ENCODE measurements around the gene ANKRD61.

ANKRD61 gene

DNA sequence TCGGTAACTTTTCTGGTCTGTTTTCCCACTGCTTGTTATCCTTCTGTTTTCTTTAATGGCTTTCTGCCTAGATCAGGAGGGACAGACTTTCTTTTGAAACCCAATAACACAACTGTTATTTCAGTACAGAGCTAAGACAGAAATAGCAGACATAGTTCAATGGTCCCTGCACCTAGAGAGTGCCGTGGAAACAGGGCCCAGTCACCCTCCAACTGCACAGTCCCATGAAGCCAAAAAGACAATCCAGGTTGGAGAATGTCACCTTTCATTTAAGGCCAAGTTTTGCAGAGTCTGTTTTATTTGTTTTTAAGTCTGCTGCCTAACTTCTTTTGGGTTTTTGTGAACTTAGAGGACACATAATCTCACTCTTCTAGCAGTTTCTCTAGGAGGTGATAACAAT, 19.6 kb upstream of the ANKRD61 start:
- Histone ChIP-seq H3K36me3 (replicated peaks) (peaks cover 15% of the 10 kb centered on the region), H3K4me3 (ENCODE audit: low read depth, low read length) (no peak overlapping the region), H3K27ac (no peak overlapping the region), H3K27me3 (replicated peaks) (no peaks in the 10 kb centered on the region)
- TF ChIP-seq, protein P1, sequence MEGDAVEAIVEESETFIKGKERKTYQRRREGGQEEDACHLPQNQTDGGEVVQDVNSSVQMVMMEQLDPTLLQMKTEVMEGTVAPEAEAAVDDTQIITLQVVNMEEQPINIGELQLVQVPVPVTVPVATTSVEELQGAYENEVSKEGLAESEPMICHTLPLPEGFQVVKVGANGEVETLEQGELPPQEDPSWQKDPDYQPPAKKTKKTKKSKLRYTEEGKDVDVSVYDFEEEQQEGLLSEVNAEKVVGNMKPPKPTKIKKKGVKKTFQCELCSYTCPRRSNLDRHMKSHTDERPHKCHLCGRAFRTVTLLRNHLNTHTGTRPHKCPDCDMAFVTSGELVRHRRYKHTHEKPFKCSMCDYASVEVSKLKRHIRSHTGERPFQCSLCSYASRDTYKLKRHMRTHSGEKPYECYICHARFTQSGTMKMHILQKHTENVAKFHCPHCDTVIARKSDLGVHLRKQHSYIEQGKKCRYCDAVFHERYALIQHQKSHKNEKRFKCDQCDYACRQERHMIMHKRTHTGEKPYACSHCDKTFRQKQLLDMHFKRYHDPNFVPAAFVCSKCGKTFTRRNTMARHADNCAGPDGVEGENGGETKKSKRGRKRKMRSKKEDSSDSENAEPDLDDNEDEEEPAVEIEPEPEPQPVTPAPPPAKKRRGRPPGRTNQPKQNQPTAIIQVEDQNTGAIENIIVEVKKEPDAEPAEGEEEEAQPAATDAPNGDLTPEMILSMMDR (IDR thresholded peaks at IDR 0.05; ENCODE audit: low read depth, low read length, missing control alignments): no peak
- in situ Hi-C loops (cut with HindIII; ENCODE audit: low pct_ligation_motif_present, low sequenced_read_pairs): no loop called here
- no peak for DNase-seq

DNA sequence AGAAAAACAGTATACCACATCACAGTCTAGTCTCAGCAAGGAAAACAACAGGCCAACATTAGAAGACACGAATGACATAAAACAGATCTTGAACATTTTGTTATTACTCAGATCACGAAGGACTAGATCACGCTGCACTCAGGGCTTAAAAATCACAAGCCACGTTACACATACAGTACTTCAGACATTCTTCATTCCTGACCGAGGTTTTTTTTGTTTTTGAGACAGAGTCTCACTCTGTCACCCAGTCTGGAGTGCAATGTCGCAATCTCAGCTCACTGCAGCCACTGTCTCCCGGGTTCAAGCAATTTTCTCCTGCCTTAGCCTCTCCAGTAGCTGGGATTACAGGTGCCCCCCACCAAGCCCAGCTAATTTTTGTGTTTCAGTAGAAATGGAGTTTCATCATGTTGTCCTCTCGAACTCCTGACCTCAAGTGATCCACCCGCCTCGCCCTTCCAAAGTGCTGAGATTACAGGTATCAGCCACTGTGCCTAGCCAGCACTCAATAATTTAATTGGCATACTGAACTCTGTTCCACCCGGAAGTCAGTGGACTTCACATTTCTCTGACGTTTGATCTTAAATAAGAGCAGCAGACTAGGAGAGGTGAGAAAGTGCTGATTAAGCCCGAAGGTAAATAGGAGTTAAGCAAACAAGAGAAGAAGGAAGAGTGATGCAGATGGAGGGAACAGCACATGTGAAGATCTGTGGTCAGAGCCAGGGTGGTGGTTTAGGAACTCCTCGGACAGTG, 18.6 kb upstream of the ANKRD61 start:
- Histone ChIP-seq H3K36me3 (replicated peaks) (peaks cover 23% of the 10 kb centered on the region), H3K27me3 (replicated peaks) (no peaks in the 10 kb centered on the region), H3K27ac (no peak overlapping the region), H3K4me3 (ENCODE audit: low read depth, low read length) (no peak overlapping the region)
- TF ChIP-seq, protein P1 (IDR thresholded peaks at IDR 0.05; ENCODE audit: low read depth, low read length, missing control alignments): no peak
- in situ Hi-C loops (cut with HindIII; ENCODE audit: low pct_ligation_motif_present, low sequenced_read_pairs): no loop called here
- peak; percentile 9 for DNase-seq

DNA sequence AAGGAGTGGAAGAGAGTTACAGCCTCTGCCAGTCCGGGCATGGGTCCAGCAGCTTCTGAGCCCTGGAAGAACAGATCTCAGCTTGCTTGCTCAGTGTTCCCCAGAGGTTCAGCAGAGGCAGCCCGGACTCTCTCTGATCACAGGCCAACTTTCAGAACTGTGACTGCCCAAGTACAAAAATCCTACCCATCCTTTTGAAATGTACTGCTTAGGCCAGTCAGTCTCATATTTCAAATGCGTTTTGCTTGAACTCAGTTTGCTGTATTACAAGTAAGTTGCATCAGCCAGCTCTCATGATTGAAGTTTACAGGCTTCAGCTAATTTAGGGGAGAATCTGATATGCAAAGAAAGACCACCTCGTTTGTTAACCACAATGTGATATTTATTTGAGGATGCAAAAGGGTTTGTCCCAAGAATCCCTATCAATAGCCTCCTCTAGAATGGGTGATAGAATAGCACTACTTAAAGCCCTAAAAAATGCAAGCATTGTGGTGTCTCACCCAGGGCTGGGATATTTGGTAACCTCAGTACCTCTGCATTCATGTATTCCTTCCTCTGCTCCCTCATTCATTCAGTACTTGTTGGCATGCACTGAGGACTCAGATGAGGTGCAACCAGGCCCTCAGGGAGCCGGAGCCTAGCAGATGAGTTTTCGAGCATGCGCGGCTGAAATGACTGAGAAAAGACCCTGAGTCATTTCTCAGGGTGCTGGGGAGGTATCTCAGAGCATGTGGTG, 15.1 kb upstream of the ANKRD61 start:
- Histone ChIP-seq H3K4me3 (ENCODE audit: low read depth, low read length) (no peak overlapping the region), H3K36me3 (replicated peaks) (peaks cover 55% of the 10 kb centered on the region), H3K27ac (peak overlapping the region; percentile 89), H3K27me3 (replicated peaks) (no peaks in the 10 kb centered on the region)
- peak; percentile 71 for DNase-seq
- in situ Hi-C loops (cut with HindIII; ENCODE audit: low pct_ligation_motif_present, low sequenced_read_pairs): no loop called here
- TF ChIP-seq, protein P1 (IDR thresholded peaks at IDR 0.05; ENCODE audit: low read depth, low read length, missing control alignments): no peak

DNA sequence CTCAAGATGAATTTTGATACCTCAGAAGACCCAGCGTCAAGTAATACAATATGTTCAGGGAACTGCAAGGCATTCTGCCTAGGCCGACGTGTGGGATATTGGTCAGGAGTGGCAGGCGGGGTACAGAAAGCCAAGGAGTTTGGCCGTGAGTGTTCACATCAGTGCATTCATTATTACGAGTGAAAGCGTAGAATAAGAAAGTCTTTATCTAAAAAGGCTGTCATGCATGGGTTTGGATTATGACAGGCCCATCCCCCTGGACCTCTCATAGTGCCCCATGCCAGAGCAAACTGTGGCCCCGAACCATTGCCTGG, 14.6 kb upstream of the ANKRD61 start:
- DNase-seq: no peak
- peaks cover 59% of the 10 kb centered on the region for H3K36me3 ChIP-seq (replicated peaks)
- no peak overlapping the region for H3K4me3 ChIP-seq (ENCODE audit: low read depth, low read length)
- no peaks in the 10 kb centered on the region for H3K27me3 ChIP-seq (replicated peaks)
- H3K27ac ChIP-seq: peak overlapping the region; percentile 89
- TF ChIP-seq, protein P1 (IDR thresholded peaks at IDR 0.05; ENCODE audit: low read depth, low read length, missing control alignments): no peak
- in situ Hi-C loops (cut with HindIII; ENCODE audit: low pct_ligation_motif_present, low sequenced_read_pairs): no loop called here

DNA sequence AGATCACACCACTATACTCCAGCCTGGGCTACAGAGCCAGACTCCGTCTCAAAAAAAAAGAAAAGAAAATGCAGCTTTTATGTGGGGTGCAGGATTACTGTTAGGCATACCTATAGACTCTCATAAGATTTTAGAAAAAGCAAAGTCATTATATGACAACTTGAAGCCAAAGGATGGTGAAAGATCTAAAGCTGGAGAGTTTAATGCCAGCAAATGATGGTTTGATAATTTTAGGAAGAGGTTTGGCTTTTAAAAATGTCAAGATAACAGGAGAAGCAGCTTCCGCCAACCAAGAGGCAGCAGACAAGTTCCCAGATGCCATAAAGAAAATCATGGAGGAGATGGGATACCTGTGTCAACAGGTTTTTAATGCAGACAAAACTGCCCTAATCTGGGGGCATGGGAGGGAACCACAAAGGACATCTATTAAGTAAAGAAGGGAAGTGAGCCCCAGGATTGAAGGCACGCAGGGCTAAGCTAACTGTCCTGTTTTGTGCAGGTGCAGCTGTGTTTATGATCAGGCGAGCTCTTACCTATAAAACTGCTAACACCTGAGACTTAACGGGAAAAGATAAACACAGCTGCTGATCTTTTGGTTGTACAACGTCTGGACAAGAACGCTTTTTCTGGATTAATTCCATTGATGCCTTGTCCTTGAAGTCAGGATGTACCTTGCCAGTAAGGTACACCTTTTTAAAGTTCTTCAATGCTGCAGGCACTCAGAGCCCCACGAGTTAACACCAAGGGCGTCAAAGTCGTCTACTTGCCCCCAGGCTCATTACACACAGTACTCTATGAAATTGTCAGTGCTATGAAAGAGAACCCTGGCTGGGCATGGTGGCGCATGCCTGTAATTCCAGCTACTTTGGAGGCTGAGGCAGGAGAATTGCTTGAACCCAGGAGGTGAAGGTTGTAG, 10.5 kb upstream of the ANKRD61 start:
- H3K27ac ChIP-seq: no peak overlapping the region
- TF ChIP-seq, protein P1 (IDR thresholded peaks at IDR 0.05; ENCODE audit: low read depth, low read length, missing control alignments): no peak
- H3K4me3 ChIP-seq (ENCODE audit: low read depth, low read length): no peak overlapping the region
- H3K36me3 ChIP-seq (replicated peaks): peaks cover 87% of the 10 kb centered on the region
- in situ Hi-C loops (cut with HindIII; ENCODE audit: low pct_ligation_motif_present, low sequenced_read_pairs): no loop called here
- H3K27me3 ChIP-seq (replicated peaks): no peaks in the 10 kb centered on the region
- DNase-seq: no peak
